Neutrophil (primary cell): ENCODE measurements around the gene ZNF621.
"Not testable (repeated sequence)": the region's sequence is repeated elsewhere in the genome, so short reads cannot be mapped to it uniquely, and the experiment has no call there.

Experiments
- H3K27ac ChIP-seq: fragments of 200-600 bp; sonication (generic); 2 replicates; pipeline ENCODE4 v1.5.1; 2016; ENCODE audit warnings: mild to moderate bottlenecking, moderate library complexity
- H3K27me3 ChIP-seq: fragments of 200-600 bp; sonication (generic); 2 replicates; pipeline ENCODE4 v1.6.0; 2016; ENCODE audit warnings: mild to moderate bottlenecking
- H3K36me3 ChIP-seq: fragments of 200-600 bp; sonication (generic); 2 replicates; pipeline ENCODE4 v1.5.1; 2017
- H3K4me1 ChIP-seq, 2 experiments: fragments of 200-600 bp in 1 of 2; sonication (generic) in 1 of 2; 1 replicate in 1 of 2; 2 replicates in 1 of 2; pipeline versions ENCODE4 v1.5.1 to v1.6.1; 2013 to 2016; ENCODE audit warnings: low read depth in 1 of 2, low read length in 1 of 2, mild to moderate bottlenecking in 1 of 2, moderate library complexity in 1 of 2; ENCODE audit not compliant: control insufficient read depth in 1 of 2, insufficient read depth in 1 of 2
- H3K4me3 ChIP-seq, 2 experiments: fragments of 200-600 bp in 1 of 2; sonication (generic) in 1 of 2; 1 replicate in 1 of 2; 2 replicates in 1 of 2; pipeline ENCODE4 v1.5.1; 2013 to 2016; ENCODE audit warnings: low read depth in 1 of 2, low read length in 1 of 2, mild to moderate bottlenecking in 1 of 2, moderate library complexity in 1 of 2
- H3K9me3 ChIP-seq: fragments of 200-600 bp; sonication (generic); 2 replicates; pipeline ENCODE4 v1.5.1; 2016
- TF ChIP-seq, protein P1 (sequence below): fragments of 200-600 bp; sonication (generic); IDR thresholded peaks from 2 replicates; pipeline ENCODE4 v1.5.1; 2016; ENCODE audit warnings: antibody characterized with exemption

ZNF621 gene

DNA sequence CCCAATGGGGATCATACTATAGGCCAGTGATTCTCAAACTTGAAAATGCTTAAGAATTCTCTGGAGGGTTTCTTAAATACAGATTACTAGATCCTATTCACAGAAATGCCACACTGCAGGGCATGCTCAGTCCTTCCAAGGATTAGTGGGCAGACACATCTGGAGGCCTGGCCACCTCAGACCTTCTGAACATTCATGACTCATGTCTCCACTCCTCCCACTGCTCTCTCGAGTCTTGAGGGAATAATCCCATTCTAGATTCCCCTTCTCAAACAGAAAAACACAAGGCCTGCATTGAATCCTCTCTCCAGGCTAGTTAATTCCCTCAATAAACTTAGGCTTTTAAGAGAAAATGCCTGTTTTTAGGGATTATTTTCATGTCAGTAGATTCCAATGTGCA, 22.1 kb downstream of the ZNF621 start:
- H3K27me3 ChIP-seq = no peaks in the 10 kb centered on the region
- no peaks in the 10 kb centered on the region for H3K4me1 ChIP-seq

DNA sequence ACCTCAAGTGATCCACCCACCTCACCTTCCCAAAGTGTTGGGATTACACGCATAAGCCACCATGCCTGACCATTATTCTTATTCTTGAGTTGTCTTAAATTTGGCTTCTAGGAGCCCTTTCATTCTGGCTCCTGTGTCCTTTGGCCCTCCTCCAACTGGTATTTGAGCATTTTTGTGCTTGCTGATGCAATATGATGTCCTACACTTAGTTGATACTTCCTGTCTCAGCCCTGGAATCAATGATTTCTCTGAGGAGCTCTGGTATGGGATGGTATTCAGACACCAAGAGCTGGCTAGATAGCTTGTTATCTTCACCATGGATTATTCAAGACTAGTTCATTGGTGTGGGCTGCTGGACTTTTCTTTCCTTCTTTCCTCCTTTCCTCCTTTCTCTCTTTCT, 25.4 kb downstream of the ZNF621 start:
- Histone ChIP-seq H3K27me3 (no peaks in the 10 kb centered on the region), H3K27ac (no peak overlapping the region), H3K36me3 (no peaks in the 10 kb centered on the region), H3K4me3 (no peak overlapping the region), H3K4me1 (no peaks in the 10 kb centered on the region), H3K9me3 (no peaks in the 10 kb centered on the region)
- TF ChIP-seq, protein P1, sequence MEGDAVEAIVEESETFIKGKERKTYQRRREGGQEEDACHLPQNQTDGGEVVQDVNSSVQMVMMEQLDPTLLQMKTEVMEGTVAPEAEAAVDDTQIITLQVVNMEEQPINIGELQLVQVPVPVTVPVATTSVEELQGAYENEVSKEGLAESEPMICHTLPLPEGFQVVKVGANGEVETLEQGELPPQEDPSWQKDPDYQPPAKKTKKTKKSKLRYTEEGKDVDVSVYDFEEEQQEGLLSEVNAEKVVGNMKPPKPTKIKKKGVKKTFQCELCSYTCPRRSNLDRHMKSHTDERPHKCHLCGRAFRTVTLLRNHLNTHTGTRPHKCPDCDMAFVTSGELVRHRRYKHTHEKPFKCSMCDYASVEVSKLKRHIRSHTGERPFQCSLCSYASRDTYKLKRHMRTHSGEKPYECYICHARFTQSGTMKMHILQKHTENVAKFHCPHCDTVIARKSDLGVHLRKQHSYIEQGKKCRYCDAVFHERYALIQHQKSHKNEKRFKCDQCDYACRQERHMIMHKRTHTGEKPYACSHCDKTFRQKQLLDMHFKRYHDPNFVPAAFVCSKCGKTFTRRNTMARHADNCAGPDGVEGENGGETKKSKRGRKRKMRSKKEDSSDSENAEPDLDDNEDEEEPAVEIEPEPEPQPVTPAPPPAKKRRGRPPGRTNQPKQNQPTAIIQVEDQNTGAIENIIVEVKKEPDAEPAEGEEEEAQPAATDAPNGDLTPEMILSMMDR = no peak

More for the DNA sequence above, 22.1 kb downstream of the ZNF621 start:
- Histone ChIP-seq H3K36me3 (no peaks in the 10 kb centered on the region), H3K27ac (no peak overlapping the region), H3K4me3 (no peak overlapping the region), H3K9me3 (no peaks in the 10 kb centered on the region)
- TF ChIP-seq, protein P1 = no peak

DNA sequence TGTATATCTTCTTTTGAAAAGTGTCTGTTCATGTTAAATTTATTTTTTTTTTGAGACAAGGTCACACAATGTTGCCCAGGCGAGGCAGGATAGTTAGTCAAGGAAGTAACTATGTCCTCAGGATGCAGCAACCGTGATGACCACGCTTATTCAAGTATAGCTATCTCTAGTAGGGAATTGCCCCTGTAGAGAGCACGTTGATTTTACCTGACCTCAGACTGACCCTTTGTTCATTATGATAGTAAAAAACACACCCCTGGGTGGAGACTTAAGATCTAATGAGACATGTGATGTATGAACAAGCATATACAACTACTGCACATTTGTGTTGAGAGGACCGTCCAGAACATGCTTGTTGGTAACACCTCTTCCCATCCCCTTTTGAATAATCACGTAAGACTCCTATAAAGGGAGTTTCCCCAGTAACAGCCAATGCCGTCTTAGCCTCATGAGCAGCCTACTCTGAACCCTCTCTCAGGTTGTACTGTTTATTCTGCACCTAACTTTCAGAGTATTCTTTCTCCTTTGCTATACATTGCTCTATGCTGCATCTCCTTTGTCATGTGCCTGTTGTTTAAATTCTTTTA, 32.9 kb downstream of the ZNF621 start:
- H3K27ac ChIP-seq = no peak overlapping the region
- H3K9me3 ChIP-seq = no peaks in the 10 kb centered on the region
- no peaks in the 10 kb centered on the region for H3K36me3 ChIP-seq
- no peaks in the 10 kb centered on the region for H3K4me1 ChIP-seq
- H3K27me3 ChIP-seq = no peaks in the 10 kb centered on the region
- TF ChIP-seq, protein P1 = no peak
- no peak overlapping the region for H3K4me3 ChIP-seq

DNA sequence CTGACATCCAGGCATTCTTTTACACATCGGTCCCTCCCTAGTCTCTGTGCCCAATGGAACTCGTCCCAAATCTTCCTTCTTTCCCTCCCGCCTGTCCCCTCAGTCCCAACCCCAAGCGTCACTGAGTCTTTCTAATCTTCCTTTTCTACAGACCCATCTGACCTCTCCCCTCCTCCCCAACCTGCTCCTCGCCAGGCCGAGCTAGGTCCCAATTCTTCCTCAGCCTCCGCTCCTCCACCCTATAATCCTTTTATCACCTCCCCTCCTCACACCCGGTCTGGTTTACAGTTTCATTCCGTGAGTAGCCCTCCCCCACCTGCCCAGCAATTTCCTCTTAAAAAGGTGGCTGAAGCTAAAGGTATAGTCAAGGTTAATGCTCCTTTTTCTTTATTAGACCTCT, 37.7 kb downstream of the ZNF621 start:
- H3K4me3 ChIP-seq, H3K27me3 ChIP-seq, H3K36me3 ChIP-seq, H3K4me1 ChIP-seq, H3K9me3 ChIP-seq, H3K27ac ChIP-seq: not testable (repeated sequence)

DNA sequence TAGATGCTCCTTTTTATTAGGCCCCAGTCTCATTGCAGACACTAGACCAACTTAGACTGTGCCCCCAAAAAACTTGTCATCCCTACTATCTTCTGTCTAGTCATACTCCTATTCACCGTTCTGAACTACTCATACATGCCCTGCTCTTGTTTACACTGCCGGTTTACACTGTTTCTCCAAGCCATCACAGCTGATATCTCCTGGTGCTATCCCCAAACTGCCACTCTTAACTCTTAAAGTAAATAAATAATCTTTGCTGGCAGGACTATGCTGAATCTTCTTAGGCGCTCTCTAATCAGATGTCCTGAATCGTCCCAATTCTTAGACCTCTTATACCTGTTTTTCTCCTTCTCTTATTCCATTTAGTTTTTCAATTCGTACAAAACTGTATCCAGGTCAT, 40.9 kb downstream of the ZNF621 start:
- not testable (repeated sequence) for H3K4me3 ChIP-seq, H3K27ac ChIP-seq, H3K36me3 ChIP-seq, H3K4me1 ChIP-seq, H3K27me3 ChIP-seq, H3K9me3 ChIP-seq

DNA sequence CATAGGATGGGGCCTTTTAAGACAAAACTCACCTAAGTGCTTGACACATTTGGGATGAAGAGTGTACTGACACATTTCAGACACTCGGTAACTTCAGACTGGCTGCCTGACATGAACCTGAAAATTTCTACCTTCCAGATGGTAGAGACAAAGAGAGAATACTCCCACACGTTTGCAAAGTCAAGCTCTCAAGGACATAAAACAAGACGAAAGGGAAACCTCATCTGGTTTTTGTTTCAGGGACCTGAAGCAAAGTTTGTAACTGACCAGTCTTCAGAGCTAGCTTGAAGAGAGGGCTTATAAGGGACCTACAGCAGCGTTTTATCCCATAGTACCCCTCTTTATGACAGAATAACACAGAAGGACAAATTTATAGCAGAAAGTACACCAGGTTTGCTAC, 41.9 kb downstream of the ZNF621 start:
- Histone ChIP-seq H3K27ac (no peak overlapping the region), H3K36me3 (no peaks in the 10 kb centered on the region), H3K4me3 (no peak overlapping the region), H3K4me1 (no peaks in the 10 kb centered on the region), H3K9me3 (no peaks in the 10 kb centered on the region), H3K27me3 (no peaks in the 10 kb centered on the region)
- TF ChIP-seq, protein P1 = no peak

DNA sequence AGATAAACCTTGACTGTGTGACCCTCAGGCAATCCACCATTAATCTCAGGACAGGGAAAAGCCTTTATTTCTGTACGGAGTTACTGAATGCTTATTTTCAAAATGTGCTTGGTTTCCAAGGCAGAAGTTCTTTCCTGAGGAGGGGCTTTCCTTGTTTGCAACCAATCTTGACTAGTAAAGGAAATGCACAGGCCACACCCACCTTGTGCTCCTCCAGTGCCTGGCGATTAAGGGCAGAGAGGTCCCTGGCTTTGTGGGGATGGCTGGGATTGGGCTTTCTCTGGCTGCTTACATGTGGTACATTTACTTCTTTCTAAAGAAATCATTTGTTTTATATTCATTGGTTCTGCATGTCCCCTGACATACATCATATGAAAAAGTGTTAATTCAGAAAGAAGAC, 47.8 kb downstream of the ZNF621 start:
- H3K27me3 ChIP-seq = peaks cover 6% of the 10 kb centered on the region
- H3K36me3 ChIP-seq = no peaks in the 10 kb centered on the region
- H3K27ac ChIP-seq = no peak overlapping the region
- H3K4me3 ChIP-seq = no peak overlapping the region
- no peaks in the 10 kb centered on the region for H3K4me1 ChIP-seq
- no peaks in the 10 kb centered on the region for H3K9me3 ChIP-seq
- TF ChIP-seq, protein P1 = no peak
